HG03108 (cell line): ENCODE results near the gene TRAP1.
"Not testable (repeated sequence)": the region's sequence is repeated elsewhere in the genome, so short reads cannot be mapped to it uniquely, and the experiment has no call there.

ENCODE experiments used
- ATAC-seq: cut with Tn5 transposase; IDR thresholded peaks from one replicate; pipeline ENCODE4 v1.9.1; 2021; ENCODE audit warnings: moderate library complexity; ENCODE audit not compliant: unreplicated experiment

Gene TRAP1

DNA sequence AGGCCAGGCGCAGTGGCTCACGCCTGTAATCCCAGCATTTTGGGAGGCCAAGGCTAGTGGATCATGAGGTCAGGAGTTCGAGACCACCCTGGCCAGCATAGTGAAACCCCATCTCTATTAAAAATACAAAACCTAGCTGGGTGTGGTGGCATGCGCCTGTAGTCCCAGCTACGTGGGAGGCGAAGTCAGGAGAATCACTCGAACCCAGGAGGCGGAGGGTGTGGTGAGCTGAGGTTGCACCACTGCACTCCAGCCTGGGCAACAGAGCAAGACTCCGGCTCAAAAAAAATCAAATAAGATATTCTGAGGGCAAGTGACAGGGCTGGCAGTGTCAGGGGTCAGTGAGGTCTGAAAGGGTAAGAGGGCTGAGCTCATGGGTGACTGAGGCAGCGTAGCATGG is 2.9 kb downstream of the TRAP1 start:
- ATAC-seq, result not testable (repeated sequence)

DNA sequence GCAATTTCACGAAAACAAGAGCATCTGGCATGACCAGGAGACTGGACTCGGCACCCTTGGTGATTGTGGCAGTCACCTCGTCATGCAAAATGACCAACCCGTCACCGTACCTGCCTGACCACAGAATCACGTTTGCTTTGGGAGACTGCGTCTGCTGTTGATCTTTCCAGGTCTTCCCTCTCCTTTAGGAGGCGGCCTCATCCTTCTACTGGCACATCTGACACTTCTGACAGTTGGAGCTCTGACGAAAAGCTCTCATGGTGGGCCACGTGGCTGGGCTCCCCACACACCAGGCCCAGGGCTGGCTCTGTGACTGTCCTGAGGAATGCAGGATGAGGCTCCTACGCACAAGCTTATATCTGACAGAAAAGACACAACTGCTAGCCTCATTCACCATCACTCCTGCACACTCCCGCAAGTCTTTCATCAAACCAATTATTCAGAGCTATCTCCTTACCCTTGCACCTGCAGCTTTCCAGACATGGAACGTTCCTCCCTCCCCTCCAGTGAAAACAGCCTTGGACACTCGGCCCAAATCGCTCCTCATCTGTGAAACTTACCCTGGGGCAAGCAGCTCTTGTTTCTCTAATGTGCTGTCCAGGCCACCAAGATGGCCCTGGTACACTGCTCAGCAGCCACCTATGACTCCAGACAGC is 3.6 kb downstream of the TRAP1 start:
- no peak for ATAC-seq

- no peak for ATAC-seq
Measured at GRCh38 chr16:3712861-3713372, 4.4 kb downstream of the TRAP1 start.

DNA sequence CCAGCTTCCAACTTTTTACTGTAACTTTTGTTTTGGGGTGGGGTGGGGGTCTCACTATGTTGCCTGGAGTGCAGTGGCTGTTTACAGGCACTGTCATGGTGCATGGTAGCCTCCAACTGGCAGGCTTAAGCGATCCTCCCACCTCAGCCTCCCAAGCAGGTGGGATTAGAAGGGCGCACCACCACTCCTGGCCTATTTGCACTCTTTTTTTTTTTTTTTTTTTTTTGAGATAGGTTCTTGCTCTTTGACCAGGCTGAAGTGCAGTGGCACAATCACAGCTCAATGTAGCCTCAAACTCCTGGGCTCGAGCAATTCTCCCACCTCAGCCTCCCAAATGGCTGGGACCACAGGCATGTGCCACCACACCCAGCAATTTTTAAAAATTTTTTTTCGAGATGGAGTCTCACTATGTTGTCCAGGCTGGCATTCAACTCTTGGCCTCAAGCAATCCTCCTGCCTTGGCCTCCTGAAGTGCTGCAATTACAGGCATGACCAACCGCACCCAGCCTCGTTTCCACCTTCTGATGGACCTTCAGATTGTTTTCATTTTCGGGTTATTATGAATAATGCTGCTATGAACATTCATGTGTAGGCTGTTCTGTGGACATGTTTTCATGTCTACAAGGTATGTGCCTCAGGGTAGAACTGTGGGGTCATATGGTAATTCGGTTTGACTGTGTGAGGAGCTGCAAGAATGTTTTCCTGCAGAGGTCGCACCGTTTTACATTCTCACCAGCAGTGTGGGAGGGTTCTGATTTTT is 10.9 kb downstream of the TRAP1 start:
- no peak for ATAC-seq

DNA sequence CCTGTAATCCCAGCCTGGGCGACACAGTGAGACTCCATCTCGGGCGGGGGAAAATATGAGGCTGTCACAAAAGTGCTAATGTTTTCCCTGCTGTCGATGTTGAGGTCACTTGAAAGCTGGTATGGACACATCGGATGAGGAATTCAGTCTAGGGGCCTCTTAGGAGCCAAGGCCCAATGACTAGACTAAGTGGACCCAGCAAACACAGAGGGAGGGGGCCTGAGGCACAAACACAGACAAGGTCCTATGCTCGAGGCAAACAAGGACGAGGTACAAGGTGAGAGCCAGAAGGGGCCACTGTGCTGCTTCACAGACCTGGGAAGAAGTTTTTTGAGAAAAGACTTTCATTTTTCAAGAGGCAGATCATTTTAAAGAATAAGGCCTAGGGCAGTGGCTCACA is 15.2 kb downstream of the TRAP1 start:
- ATAC-seq, result no peak

DNA sequence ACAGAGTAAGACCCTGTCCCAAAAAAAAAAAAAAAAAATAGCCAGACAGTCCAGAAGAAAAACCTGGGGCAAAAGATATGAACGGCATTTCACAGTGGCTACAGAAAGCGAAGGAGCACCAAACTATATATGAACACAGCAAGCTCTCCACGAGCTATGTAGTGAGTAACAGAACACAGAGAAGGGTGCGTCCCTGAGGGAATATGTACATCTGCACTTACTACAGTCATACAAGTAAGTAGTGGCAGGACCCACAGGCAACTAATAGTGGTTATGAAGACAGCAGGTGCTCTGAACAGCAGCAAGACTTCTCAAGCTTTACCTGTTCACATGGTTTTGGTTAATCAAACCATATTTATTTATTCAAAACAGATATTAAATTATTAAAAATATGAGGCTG is 15.8 kb downstream of the TRAP1 start:
- no peak for ATAC-seq

- ATAC-seq, result no peak
Measured at GRCh38 chr16:3698941-3699340, 18.4 kb downstream of the TRAP1 start.

DNA sequence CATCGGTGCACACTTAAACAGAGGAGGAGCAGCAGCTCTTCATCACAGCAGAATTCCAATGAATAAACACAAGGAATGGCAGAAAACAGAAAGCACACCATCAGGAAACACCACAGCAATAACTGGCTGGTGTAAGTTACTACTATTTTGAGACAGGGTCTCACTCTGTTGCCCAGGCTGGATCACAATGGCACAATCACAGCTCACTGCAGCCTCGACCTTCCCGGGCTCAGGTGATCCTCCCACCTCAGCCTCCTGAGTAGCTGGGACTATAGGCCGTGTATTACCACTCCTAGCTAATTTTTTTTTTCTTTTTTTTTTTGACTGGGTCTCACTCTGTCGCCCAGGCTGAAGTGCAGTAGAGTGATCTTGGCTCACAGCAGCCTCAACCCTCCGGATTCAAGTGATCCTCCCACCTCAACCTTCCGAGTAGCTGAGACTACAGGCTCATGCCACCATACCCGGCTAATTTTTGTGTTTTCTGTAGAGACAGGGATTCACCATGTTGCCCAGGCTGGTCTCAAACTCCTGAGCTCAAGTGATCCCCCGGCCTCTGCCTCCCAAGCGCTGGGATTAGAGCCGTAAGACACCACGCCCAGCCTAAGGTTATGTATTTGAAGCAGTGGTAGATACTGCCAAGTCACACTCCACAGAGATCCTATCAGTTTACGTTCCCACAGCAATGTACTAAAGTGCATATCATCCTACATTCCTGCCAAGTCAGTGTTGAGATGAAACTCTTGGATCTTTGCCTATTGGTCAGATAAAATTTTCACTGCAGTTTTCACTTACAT is 20.7 kb downstream of the TRAP1 start:
- no peak for ATAC-seq

DNA sequence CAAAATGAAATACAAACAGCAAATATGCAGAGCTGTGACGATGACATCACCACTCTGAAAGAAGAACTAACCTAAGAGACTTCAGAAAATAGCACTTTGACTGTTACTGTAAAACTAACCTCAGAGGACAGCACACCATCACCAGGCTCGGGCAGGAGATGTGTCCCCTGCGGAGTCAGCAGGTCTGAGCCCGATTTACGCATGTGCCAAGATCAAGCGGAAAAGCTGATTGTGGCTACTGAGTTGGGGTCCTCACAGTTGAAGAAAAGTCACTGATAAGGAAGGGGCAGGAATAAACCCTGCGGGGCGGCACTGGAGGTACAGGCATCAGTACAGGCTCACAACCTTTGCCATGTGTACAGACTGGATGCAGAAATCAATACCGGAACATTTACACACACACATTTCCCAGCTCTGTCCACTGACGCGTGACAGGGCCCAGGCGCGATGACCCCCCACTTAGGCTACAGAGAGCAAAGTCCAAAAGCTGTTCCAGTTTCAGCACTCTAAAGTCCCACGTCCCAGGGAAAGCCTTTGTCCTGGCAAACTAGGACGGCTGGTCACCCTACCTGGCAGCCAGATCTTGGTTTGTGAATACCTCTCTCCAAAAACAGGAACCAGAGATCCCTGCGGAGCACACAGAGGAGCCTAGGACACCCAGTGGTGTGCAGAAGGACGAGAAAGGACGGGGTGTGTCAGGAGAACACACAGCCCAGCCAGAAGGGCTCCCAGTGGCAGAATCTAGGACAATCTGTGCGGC is 21.5 kb downstream of the TRAP1 start:
- no peak for ATAC-seq

GRCh38 chr16:3694051-3694450 is 23.3 kb downstream of the TRAP1 start:
- no peak for ATAC-seq

DNA sequence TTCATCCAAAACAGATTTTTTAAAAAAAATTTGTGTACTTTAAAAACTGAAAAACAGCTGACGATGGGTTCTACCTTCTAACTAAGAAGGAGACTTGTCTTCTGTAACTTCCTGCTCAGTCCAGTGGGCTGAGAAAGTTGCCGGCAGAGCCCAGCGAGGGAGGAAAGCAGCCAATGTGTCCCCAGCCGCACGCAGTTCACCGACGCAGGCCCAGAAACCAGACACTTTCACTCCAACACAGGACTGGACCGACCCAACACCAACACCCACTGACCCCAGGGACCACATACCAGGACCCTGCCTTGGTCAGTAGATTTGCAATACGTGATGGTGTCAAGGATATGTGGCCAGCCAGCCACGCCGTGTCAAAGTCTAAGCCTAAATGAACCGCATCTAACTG is 25.6 kb downstream of the TRAP1 start:
- ATAC-seq, result no peak

- no peak for ATAC-seq
Measured at GRCh38 chr16:3690980-3691720, 26.2 kb downstream of the TRAP1 start.

DNA sequence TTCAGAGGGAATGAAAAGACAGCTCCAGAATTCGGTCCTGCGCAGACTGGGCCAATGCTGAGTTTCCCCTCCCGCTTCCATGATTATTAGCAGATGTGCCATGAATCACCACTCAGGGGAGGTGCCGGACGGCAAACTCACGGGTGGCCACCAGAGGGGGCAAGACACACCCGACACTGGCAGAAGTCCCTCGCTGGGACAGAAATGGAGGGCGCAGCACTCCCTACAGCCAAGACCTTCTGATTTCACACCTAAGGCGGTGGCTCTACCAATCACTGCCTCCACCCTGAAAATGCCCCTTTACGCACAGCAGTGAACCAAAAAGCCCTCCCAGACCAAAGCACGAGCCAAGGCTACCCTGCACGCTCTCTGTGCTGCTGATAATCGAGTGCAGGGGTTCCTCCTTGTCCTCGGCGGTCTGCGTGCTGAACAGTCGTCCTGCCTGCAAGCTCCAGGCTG is 26.8 kb downstream of the TRAP1 start:
- ATAC-seq, result peak; percentile 85

DNA sequence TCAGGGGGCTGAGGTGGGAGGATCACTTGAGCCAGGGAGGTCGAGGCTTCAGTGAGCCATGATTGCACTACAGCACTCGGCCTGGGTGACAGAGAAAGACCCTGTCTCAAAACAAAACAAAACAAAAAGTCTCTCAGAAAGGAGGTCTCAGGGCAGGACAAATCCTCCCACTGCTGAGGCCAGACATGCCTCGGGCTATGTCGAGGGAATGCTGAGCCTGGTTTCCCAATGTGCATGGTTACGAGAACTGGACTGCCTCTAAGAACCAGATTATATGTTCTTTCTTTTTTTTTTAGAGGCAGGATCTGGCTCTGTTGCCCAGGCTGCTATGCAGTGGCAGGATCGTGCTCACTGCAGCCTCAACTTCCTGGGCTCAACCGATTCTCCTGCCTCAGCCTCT is 27.6 kb downstream of the TRAP1 start:
- no peak for ATAC-seq

DNA sequence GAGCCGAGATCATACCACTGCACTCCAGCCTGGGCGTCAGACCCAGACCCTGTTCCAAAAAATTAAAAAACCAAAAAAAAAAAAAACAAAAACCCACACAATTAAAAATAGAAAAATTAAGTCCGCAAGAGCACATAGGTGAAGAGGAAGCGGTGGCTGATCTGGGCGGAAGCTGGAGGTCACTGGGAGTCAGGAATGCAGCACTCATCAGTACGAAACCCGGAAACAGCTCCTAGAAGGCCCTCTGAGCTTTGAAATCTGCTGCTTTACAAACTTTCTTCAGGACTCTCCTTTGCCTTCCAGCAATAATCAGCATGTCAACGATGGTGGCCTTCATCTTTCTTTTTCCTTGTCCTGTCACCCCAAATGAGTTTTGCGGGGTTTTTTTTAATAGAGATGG is 29.5 kb downstream of the TRAP1 start:
- ATAC-seq, result no peak

DNA sequence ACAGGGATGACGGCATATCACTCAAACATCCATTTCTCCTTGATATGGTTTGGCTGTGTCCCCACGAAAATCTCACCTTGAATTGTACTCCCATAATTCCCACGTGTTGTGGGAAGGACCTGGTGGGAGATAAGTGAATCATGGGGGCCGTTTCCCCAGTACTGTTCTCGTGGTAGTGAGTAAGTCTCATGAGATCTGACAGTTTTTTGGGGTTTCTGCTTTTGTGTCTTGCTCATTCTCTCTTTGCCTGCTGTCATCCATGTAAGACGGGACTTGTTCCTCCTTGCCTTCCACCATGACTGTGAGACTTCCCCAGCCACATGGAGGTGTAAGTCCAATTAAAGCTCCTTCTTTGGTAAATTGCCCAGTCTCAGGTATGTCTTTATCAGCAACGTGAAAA is 30.3 kb downstream of the TRAP1 start:
- no peak for ATAC-seq

DNA sequence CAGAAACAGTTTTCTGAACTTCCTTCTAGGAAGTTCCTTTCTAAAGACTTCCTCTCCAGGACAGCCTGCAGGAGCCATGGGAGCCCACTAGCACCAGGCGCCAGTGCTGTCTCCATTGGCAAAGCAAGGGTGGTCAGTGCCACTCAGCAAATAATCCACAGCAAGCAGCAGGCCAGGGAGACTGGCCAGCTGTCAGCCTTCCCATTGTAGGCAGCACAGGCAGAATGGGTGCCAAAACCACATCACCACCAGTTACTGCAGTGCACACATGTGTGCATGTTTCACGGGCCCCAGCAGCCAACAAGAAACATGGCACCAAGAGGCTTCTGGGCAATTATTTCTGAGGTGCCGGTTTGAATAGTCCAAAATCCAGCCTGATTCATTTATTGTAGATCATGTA is 36.1 kb downstream of the TRAP1 start:
- no peak for ATAC-seq

DNA sequence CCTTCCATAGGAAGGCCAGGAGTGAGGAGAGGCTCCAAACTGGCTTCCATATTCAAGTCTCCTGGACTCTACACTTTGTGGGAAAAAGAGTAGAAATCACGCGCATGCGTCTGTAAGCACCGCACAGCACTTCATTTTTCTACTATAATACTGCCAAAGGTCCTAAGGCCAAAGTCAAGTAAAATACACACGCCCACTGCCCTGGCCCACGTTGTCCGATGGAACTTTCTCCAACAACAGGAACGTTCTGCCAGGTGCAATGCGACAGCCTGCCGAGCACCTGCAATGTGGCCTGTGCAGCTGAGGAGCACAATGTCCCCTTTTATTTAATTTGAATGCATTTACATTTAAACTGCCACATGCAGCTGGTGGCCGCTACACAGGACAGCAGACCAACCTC is 39.3 kb downstream of the TRAP1 start:
- no peak for ATAC-seq

GRCh38 chr16:3675601-3676130 is 41.7 kb downstream of the TRAP1 start:
- no peak for ATAC-seq
